Smooth muscle cell (in vitro differentiated cells): ENCODE results near the gene TLL2. TPM values are rescaled to one million over a fixed set of nuclear protein-coding genes. Genes with fewer than 3 reads are reported as not detected.

Experiments used
- DNase-seq: peaks from one replicate; lab custom pipeline; 2025; ENCODE audit not compliant: unreplicated experiment; lab: John Stamatoyannopoulos, UW
- H2AFZ ChIP-seq: fragments of 200-600 bp; sonication (generic); 2 replicates; pipeline ENCODE4 v1.6.0; 2016; ENCODE audit warnings: antibody characterized with exemption, low read depth, mild to moderate bottlenecking
- H3F3A ChIP-seq: fragments of 200-600 bp; sonication (generic); 2 replicates; pipeline ENCODE4 v1.6.0; 2017; ENCODE audit warnings: antibody characterized with exemption, low read depth
- H3K27ac ChIP-seq: fragments of 200-600 bp; sonication (generic); 2 replicates; pipeline ENCODE4 v1.5.1; 2016; ENCODE audit warnings: low read depth, mild to moderate bottlenecking
- H3K27me3 ChIP-seq: fragments of 200-600 bp; sonication (generic); 2 replicates; pipeline ENCODE4 v1.6.1; 2016; ENCODE audit warnings: low read depth, mild to moderate bottlenecking
- H3K36me3 ChIP-seq: fragments of 200-600 bp; sonication (generic); 2 replicates; pipeline ENCODE4 v1.5.1; 2016; ENCODE audit warnings: low read depth
- H3K4me1 ChIP-seq: fragments of 200-600 bp; sonication (generic); 2 replicates; pipeline ENCODE4 v1.5.1; 2016; ENCODE audit warnings: low read depth
- H3K4me2 ChIP-seq: fragments of 200-600 bp; sonication (generic); 2 replicates; pipeline ENCODE4 v1.6.0; 2016; ENCODE audit warnings: mild to moderate bottlenecking
- H3K4me3 ChIP-seq: fragments of 200-600 bp; sonication (generic); 2 replicates; pipeline ENCODE4 v1.5.1; 2016; ENCODE audit warnings: mild to moderate bottlenecking
- H3K79me2 ChIP-seq: fragments of 200-600 bp; sonication (generic); 2 replicates; pipeline ENCODE4 v1.6.0; 2016; ENCODE audit warnings: low read depth, mild to moderate bottlenecking
- H3K9ac ChIP-seq: fragments of 200-600 bp; sonication (generic); 2 replicates; pipeline ENCODE4 v1.6.0; 2016; ENCODE audit warnings: low read depth
- H3K9me3 ChIP-seq: fragments of 200-600 bp; sonication (generic); replicated peaks from 2 replicates; pipeline ENCODE4 v1.5.1; 2016; ENCODE audit warnings: low read depth
- H4K20me1 ChIP-seq: fragments of 200-600 bp; sonication (generic); 2 replicates; pipeline ENCODE4 v1.6.0; 2016; ENCODE audit warnings: low read depth
- WGBS: methylation state at CpG from one replicate; pipeline ENCODE4 v1.1.7; 2016; ENCODE audit warnings: low lambda C conversion rate; 5-methylcytosine and 5-hydroxymethylcytosine counted together
- polyA plus RNA-seq: library from polyadenylated mRNA; unstranded; fragments of >200 nt; fragmentation: Nextera tagmentation; extraction: Ambion mirVana; gene quantifications from 2 replicates; pipeline ENCODE4 v1.2.1, GENCODE V29; 2016
- total RNA-seq: library from RNA; depleted of rRNA; stranded (reverse); fragments of >200 nt; gene quantifications from 2 replicates; pipeline ENCODE4 v1.2.3, GENCODE V29; 2014
- TF ChIP-seq, protein P1 (sequence below): fragments of 200-600 bp; sonication (generic); IDR thresholded peaks from 2 replicates; pipeline ENCODE4 v1.5.1; 2017; ENCODE audit warnings: borderline replicate concordance, mild to moderate bottlenecking, antibody characterized with exemption; ENCODE audit not compliant: insufficient read depth, poor library complexity, severe bottlenecking

The TLL2 gene
- total and polyA plus RNA-seq, 2 experiments from 2014 or later = 0.18 TPM; not detected in 1

DNA sequence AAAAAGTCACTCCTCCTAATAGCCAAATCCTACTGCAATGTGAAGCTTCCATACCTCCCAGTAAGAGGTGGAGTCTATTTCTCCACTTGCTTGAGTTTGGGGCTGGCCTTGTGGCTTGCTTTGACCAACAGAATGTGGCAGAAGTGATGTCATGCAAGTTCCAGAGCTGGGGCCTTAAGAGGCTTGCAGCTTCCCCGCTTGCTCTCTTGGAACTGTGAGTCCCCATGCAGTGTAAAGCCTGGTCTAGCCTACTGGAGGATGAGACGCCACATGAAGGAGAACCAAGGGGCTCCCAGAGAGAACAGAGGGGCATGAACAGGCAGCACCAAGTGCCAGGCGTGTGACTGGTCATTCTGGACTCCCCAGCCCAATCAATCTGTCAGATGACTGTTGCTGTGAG is 96.3 kb downstream of the TLL2 start:
- Histone ChIP-seq H3K27ac (peak overlapping the region; percentile 68), H3F3A (peaks cover 7% of the 10 kb centered on the region), H4K20me1 (no peaks in the 10 kb centered on the region), H3K79me2 (no peaks in the 10 kb centered on the region), H2AFZ (peak overlapping the region; percentile 57), H3K36me3 (no peaks in the 10 kb centered on the region), H3K9me3 (no peaks in the 10 kb centered on the region), H3K4me1 (peaks cover 13% of the 10 kb centered on the region), H3K4me3 (no peak overlapping the region), H3K9ac (no peak overlapping the region), H3K27me3 (no peaks in the 10 kb centered on the region), H3K4me2 (peak overlapping the region; percentile 15)
- TF ChIP-seq, protein P1, sequence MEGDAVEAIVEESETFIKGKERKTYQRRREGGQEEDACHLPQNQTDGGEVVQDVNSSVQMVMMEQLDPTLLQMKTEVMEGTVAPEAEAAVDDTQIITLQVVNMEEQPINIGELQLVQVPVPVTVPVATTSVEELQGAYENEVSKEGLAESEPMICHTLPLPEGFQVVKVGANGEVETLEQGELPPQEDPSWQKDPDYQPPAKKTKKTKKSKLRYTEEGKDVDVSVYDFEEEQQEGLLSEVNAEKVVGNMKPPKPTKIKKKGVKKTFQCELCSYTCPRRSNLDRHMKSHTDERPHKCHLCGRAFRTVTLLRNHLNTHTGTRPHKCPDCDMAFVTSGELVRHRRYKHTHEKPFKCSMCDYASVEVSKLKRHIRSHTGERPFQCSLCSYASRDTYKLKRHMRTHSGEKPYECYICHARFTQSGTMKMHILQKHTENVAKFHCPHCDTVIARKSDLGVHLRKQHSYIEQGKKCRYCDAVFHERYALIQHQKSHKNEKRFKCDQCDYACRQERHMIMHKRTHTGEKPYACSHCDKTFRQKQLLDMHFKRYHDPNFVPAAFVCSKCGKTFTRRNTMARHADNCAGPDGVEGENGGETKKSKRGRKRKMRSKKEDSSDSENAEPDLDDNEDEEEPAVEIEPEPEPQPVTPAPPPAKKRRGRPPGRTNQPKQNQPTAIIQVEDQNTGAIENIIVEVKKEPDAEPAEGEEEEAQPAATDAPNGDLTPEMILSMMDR = no peak
- DNase-seq = no peak
- WGBS = 30% methylated on average over 3 of the region's 3 CpGs

DNA sequence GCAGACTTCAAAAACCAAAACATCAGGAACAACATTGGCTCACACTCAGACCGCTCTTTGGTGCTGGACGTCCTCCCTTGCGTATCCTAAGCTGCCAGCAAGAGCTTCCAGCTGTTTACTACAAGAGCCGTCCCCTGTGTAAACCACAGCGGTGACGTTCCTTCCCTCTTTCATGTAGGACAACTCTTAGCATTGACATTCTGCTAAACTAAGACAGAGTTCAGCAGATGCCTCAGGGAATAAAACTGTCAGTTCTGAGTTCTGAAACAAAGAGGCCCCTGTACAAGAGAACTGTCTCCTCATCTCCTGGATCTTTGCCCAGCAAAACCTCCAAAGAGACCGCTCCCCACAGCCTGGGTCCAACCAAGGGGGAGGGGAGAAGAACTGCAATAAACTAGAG is 97.1 kb downstream of the TLL2 start:
- TF ChIP-seq, protein P1 = no peak
- no peaks in the 10 kb centered on the region for H3K79me2 ChIP-seq
- H3K9ac ChIP-seq = no peak overlapping the region
- no peak overlapping the region for H2AFZ ChIP-seq
- peaks cover 13% of the 10 kb centered on the region for H3K4me1 ChIP-seq
- no peaks in the 10 kb centered on the region for H3K9me3 ChIP-seq
- peak overlapping the region; percentile 68 for H3K27ac ChIP-seq
- no peaks in the 10 kb centered on the region for H4K20me1 ChIP-seq
- no peak for DNase-seq
- H3K4me3 ChIP-seq = no peak overlapping the region
- 42% methylated on average over 7 of the region's 7 CpGs for WGBS
- peak overlapping the region; percentile 15 for H3K4me2 ChIP-seq
- H3K36me3 ChIP-seq = no peaks in the 10 kb centered on the region
- peaks cover 7% of the 10 kb centered on the region for H3F3A ChIP-seq
- peaks cover under 1% of the 10 kb centered on the region for H3K27me3 ChIP-seq

DNA sequence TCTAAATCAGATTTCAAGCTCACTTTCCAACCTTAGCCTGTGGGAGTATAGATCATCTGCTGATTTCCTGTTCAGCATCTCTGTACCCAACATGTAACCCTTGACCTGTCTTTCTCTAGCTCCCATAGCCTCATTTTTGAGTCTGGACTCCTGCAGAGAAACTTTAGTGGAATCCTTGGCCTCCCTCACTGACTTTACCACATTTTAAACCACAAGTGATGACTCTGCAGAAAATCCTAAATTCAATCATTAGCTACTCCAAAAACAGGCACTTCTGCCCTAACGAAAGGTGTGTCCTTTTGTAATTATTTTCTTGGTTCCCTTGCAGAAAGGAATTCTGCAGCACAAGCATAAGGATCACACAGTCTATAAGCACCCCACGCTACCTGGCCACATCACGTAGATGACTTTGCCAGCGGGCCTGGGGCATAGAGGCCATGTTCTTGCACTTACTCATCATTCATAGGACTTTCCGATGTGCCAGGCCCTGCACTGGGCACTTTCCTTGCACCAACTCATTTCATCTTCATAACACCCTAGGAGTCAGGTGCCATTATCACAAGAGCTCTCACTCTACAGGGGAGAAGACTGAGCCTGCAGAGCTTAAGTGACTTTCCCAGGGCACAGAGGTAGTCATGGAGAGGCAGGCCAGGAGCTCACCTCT is 97.7 kb downstream of the TLL2 start:
- H3K36me3 ChIP-seq = no peaks in the 10 kb centered on the region

More for the DNA sequence above, 97.7 kb downstream of the TLL2 start:
- WGBS = 80% methylated on average over 5 of the region's 5 CpGs
- Histone ChIP-seq H3K27ac (peak overlapping the region; percentile 68), H3K9ac (no peak overlapping the region), H3K4me3 (no peak overlapping the region), H3K27me3 (peaks cover 6% of the 10 kb centered on the region), H3K4me2 (peak overlapping the region; percentile 15), H2AFZ (no peak overlapping the region), H3K79me2 (no peaks in the 10 kb centered on the region), H3K9me3 (no peaks in the 10 kb centered on the region), H4K20me1 (no peaks in the 10 kb centered on the region), H3F3A (peaks cover 7% of the 10 kb centered on the region), H3K4me1 (peaks cover 13% of the 10 kb centered on the region)
- DNase-seq = no peak
- TF ChIP-seq, protein P1 = no peak
